NCI-H2196 (cell line): ENCODE data around the gene AKNA.

Experiments used
- DNase-seq: peaks from one replicate; lab custom pipeline; 2025; ENCODE audit not compliant: unreplicated experiment; lab: John Stamatoyannopoulos, UW

Gene AKNA

DNA sequence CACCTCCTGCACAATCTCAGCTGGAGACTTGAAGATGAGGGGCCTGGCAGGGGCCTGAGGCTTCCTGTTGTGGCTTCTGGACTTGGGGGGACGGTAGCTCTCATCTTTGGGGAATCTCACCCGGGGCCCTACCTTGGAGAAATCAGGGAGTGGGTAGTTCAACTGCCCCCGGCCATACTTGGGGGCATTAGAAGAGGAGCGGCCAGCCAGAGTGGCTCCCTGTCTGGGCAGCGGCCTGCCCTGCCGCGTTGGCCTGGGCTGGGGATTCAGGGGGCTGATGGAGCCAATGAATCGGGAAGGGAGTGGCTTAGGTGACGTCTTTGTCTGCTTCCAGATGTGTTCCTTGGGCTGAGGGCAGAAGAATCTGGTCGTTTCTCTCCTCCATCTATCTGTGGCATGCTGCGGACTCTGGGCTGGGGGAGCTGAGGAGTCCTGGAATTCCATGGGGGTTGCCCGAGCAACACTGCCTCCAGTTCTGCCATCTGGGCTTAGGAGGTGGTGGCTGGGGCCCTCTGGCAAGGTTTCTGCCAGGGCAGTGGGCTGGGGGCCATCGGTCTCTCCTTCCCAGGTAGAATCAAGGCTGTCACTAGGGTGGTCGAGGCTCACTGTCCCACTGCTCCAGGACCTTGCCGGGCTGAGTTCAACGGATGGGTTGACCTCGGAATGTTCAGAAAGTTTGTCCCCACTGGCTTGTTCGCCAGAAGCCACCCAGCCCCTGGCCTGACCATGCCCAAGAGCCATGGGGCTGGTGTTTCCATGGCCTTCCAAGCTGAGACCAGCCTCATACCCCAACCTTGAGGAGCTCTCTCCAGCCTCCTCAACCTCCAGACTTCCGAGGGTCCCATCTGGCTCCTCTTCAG is 11.0 kb downstream of the AKNA start:
- no peak for DNase-seq

DNA sequence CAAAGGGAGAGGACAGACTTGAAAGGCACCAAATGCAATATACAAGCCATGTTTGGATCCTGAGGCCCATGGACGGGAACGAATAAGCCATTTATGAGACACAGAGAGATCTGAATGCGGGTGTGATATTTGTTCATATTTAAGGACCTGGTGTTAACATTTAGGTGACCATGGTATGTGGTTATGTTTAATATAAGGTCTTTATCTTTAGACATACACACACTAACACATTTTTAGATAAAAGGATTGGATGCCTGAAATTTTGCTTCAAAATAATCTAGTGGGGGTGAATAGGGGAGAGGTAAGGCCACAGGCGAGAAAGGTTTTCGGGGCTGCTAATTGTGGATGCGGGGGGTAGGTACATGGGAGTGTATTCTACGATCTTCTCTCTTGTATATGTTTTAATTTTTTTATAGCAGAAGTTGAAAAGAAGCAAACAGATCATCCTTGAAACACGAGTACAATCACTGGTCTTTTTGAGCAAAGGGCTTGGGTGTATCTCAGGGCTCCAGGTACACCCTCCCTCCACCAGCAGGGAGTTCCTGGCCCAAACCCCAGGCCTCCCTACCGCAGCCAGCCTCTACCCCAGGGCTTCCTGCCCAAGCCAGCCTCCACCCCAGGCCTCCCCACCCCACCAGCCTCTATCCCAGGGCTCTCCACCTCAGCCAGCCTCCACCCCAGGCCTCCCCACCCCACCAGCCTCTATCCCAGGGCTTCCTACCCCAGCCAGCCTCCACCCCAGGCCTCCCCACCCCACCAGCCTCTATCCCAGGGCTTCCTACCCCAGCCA is 12.2 kb downstream of the AKNA start:
- DNase-seq: no peak

DNA sequence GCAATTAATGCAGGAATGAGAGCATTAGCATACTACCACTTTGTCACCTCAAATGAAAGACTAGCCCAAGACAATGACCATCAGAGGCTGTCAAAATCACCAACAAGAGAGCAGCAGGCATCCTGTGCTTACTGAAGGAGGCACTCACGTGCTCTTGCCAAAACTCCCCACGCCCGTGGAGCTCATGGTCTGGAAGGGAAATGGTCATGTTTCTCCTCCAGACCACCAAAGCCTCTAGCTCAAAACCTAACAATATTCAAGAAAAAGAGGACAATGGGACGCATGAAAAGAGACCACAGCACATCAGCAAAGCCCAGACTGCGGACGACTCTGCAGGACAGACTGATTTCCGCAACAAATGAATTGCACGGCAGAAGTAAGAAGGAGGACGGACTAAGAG is 12.8 kb downstream of the AKNA start:
- no peak for DNase-seq

DNA sequence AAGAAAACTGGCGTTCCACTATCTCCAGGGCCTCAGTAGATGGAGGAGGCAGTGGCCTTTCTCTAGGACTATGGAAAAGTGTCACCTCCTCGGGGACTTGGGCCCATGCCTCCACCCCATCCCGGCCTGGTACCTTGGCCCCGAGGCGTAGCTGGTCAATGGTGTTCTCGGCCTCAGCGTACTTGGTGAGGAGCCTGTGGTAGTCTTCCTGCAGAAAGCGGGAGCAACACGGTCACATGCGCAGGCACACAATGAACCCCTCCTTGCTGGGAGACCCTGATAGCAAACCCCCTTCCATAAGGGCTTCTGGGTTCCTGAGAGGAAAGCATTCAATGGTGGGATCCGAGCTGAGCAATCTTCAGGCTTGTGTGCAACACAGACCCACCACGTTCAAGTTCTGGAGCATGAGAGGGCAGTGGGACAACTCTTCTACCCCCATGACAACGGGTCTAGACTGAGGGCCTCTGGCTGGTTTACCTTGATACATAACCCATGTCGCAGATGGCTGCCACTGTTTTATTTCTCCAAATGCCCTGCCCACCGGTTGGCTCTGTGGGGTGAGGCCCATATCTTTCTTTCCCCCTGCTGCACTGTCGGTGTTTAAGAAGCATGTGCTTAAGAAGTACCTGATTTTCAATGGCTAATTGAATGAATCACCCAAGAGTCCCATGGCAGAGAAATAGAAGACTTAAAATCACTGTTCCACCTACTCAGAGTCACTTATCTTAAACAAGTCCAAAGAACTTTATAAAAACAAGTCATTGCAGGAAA is 13.6 kb downstream of the AKNA start:
- DNase-seq: no peak

DNA sequence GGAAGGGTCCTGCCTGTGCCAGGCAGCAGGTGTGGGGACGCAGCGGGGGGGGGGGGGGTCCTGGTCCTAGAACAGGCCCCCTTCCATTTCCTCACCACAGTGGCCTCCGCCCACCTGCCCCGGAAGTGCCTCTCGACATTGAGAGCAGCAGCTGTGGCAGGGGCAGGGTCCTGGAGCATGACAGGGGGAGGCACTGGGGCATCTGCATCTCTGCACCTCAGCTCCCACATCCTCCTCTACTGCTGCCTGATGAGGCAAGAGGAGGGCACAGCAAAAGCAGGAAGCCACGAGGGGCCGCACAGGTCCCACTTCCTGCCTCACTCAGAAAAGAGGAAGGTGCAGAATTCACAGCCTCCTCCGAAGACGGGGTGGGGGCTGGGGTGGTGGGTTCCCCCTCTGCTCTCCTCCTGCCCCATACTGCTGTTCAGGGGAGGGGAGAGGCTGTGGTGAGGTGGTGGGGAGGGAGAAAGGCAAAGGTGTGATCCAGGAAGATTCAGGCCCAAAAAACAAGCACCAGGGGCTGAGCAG is 14.8 kb downstream of the AKNA start:
- no peak for DNase-seq

DNA sequence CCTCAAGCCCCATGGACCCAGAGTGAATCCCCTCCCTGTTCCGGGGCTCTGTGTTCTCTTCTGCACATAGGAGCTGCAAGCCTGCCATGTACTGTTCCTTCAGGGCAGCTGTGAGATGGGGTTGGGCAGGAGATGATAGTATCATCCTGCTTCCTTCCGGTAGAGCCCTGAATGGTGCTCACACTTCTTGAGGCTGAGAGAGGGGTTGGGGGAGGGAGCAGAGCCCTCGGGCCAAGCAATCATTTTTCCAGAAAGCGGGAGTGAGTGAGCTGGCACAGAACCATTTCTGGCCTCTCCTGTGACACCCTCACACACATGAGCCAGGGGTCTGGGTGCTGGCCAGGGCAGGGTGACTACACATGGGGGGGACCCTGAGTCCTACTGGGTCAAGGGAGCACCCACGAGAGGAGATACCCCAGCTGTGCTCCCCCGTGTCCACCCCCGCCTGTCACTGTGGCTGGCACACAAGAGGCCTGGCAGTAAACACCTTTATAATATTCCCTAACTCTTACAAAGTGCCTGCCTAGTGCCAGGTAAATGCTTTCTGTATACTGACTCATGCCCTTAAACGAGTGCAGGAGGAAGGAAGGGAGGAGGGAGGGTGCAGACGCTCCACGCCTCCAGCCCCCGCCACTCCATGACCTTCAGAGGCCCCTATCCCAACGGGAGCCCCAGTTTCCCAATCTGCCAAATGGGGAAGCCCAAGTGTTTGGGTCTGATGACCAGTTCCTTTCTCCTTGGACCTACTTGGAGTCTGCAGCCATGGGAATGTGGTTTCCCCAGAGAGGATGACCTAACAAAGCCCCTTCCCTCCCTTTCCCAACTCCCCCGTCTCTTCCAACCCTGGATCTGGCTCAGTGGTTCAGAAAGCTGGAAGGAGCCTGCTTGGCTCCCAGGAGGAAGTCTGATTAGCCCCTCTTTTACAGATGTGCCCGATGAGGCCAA is 15.5 kb downstream of the AKNA start:
- DNase-seq: no peak

DNA sequence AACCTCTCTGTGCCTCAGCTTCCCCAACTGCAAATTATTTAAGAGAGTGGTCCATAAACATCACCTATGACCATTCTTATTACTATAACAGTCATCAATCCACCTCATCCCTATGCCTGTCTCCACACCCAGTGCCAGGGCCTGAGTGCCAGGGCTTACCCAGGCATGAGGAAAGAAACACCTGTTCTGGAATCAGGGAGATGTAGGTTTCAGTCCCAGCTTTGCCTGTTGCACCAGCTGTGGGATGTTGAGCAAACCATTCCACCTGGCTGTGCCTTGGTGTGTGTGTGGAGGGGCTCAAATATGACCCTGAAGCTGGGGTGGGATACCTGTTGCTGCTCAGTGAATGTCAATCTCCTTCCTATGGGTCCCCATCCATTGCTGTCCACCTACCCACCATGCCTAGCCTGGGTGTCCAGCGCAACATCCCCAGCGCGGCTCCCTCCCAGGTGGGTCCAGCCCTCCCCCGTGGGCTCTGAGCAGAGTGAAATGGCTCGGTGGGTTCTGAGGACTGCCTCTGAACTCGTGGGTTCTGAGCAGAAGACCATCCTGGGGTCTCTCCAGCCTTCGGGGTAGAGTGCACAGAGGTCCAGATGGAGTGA is 16.3 kb downstream of the AKNA start:
- DNase-seq: no peak

DNA sequence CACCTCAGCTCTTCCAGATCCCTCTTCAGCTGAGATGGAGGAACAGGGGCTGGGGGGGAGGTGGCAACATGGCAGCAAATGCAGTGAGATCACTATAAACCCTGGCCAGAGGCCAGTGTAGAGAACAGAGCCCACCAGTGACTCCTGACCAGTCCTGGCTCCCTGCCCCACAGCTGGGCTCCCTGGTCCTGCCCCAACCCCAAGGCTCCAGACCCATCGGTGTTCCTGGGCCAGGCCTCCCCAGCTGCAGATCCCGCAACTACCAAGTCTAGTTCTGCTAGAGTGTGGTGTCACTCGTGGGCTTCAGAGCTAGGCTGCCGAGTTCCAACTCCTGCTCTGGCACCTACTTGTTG is 16.8 kb downstream of the AKNA start:
- DNase-seq: no peak

DNA sequence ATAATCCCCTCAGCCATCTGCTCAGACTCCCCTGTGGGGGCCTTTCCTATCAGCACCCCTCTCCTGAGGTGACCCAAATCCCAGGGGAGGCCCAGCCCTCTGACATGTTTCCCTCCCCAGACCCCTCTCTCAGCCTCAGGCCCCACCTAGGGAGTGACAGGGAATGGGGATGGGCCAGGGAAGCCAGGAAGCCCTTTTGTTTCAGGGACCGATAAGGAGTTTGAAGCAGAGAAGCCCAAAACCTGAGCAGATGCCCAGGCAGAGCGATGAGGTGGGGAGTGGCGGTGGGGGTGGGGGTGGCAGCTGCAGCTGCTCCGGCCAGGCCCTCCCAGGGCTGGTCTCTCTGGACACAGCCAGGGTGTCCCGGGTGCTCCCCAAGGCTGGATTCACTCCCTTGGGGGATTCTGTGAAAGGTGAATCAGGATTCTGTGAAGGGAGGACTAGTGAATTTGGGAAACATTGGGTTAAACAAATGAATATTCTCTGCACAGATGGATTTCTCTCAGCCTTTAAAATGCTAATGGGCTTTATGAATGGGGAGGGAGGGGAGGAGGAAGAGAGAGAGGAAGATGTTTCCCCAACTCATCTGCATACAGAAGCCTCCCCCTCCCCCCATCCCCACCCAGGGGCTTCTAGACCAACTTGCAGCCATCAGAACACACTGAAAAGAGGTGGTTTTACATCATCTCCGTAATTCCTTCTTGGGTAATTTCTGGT is 17.4 kb downstream of the AKNA start:
- DNase-seq: no peak

DNA sequence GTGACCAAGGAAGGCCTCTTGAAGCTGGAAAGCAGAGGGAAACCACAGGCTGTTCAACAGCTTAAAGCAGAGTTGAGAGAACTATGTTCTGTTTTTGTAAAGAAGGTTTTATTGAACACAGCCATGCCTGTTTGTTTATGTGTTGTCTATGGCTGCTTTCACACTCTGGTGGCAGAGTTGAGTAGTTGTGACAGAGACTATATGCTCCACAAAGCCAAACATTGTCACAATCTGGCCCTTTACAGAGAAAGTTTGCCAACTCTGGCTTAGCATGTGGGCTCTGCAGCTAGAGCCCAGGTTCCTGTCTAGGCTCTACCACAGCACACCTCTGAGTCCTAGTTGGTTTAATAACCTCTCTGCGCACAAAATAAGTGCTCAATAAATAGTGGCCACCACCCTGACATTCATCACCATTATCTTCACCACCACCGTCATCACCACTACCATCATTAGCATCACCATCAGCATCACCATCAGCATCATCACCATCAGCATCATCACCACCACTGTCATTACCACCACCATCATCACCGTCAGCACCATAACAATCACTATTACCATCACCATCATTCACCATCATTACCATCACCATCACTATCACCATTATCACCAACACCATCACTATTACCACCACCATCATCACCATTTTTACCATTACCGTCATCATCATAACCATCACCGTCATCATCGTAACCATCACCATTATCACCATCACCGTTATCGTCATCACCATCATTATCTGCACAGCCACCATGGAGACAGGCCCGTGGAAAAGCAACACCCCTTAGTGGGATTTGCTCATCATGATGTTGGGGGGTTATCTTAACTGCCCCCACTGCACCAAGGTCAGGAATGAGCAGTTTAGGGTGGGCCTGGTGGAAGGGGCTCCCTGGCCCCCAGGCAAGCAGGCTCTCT is 18.3 kb downstream of the AKNA start:
- no peak for DNase-seq

DNA sequence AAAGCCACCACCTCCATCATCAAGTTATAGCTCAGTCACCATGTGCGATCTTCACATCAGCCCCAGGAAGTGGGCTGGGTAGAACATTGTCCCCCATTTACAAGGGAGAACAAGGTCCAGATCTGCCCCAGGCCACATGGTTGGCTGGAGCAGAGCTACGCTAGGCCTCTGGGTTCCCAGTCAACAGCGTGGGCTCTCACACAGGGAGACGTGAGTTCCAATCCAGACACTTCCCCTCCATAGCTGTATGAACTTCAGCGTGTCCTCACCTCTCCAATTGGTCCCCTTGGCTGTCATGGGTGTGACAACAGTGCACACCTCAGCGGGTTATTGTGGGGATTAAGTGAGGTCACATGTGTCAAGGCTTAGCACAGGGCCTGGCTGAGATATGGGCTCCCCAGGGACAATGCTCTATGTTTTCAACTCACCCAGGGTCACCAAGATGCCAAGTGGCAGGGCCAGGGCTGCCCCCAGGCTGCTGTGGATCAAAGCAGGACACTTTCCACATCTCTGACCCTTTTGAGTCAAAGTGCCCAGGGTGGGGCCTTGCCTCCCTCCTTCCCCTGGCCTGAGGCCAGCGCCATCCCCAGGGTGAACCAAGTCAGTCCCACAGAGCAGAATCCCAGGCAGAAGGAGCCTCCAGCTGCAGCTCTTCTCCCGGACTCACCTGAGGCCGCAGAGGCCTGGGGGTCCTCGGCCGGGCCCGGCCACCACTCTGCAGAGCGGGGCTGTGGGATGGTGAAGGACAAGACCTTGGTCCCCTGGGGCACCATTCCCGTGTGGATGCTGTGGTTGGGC is 19.8 kb downstream of the AKNA start:
- DNase-seq: no peak

DNA sequence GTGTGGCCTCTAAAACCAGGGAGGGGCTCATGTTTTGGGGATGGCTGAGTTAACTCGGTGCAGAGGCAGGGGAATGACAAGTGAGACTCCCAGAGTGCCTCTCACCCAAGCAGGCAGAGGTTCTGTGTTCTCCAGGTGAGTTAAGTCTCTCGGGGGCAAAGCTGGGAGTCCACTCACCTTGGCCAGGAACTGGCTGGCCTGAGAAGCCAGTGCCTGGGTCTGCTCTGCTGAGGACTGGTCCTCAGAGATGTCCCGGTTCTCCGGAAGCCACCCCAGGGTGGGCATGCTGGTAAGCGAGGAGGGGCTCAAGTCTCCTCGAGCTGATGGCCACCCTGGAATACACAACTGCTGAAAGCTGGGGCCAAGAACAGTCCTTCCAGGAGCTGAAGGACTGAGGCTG is 20.4 kb downstream of the AKNA start:
- DNase-seq: no peak

DNA sequence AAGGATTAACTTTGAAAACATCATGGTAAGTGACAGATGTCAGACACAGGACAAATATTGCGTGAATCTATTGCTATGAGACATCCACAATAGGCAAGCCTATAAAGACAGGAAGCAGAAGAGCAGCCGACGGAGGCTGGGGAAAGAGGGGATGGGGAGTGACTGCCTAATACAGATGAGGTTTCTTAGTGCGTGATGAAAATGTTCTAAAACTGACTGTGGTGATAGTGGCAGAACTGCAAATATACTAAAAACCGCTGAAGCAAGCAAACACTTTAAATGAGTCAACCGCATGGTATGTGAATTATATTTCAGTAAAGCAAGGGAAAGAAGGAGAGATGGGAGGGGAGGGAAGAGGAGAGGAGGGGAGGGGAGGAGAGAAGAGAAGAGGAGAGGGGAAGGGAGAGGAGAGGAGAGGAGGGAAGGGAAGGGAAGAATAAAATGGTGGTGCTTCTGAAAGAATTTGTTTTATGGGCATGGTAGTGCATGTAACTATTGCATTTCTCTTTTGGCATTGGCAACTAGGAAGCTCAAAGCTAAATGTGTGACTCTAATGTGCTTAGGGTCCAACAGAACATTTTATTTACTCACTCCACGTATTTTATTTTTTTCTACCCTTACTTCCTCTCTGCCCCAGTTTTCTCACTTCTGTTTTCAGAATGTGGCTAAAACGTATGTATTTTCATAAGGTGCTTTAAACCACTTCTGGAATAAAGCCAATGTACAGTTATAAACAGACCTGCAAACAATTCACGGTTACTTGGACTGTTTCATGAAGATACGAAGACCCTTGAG is 21.3 kb downstream of the AKNA start:
- no peak for DNase-seq

DNA sequence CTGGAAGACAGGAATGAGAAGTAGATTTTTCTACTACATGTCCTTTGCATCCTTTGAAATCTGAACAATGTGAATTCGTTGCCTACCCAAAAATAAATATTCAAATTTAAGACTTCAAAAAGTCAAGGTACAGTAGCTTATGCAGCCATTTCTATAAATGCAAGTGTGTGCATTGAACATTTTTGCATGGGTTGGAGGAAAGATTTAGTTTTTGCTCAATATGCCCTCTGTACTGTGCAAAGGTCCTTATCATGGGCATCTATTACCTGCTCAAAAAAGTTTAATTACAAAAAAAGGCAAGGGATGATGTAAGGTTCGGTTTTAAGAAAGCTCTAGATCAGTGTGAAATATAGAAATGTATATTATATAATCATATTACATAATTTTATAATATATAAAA is 22.6 kb downstream of the AKNA start:
- DNase-seq: no peak

DNA sequence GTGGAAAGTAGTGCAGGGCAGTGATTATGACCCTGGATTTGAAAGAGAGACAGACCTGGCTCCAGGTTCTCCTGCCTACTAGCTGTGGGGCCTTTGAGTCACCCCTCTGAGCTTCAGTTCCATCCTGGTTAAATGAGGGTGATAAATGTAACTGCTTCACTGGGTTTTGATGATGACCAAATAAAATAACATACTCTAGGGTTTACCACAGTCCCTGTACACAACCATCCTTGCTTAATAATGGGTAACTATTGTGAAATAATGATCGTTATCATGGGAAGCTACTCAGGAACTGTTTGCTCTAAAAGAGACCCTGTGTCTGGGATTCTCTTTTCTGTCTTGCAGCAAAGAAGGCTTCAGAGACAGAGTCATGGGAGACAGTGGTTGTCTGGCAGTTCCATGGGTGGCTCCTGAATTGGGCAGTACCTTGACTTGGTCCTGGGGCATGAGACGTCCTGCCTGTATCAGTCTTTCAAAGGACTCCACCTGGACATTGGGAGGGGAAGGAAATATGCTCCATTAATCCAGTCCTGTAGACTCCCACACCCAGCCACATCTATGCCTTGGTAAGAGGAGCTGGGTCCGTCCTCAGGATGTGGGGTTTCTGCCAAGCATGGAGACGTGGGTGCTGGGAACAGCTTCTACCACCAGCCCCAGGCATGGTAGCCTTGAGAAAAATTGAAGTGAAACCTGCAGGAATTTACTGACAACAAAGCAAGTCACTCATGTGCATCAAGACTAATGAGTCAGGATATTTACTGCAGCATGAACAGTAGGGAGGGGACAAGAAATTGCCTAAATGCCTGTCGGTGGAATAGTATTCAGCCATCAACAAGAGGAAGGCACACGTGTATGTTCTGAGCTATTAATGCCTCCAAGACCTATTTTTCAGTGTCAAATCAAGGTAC is 23.4 kb downstream of the AKNA start:
- DNase-seq: no peak

DNA sequence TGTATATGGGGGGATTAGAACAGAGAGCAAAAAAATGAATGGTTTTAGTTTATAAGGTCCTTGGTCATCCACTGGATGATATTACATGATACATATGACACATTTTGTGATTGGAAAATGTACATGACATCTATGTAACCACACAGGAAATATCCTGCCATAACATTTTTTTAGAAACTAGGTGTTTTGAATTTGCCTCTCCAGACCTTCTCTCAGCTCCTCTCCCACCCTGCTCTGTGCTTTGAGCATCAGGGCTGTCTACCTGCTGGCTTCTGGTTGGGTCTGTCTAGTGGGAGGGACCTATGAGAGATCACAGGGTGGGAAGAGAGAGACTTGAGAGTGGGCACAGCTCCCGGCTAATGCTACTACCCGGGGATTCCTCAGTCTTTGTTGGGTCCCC is 24.4 kb downstream of the AKNA start:
- DNase-seq: no peak
